Parathyroid adenoma (tissue), 2 donors: Measurements from ENCODE around the gene TNS3.

ENCODE experiments used
- H2AFZ ChIP-seq: fragments of 300-600 bp; sonication (generic); one replicate; pipeline ENCODE4 v1.7.0; 2017; ENCODE audit warnings: antibody characterized with exemption, mild to moderate bottlenecking
- H3K27ac ChIP-seq: fragments of 300-600 bp; sonication (generic); one replicate; pipeline ENCODE4 v1.7.0; 2017
- H3K27me3 ChIP-seq: fragments of 300-600 bp; sonication (generic); one replicate; pipeline ENCODE4 v1.7.0; 2017; ENCODE audit warnings: low read length; ENCODE audit not compliant: control insufficient read depth, insufficient read depth
- H3K36me3 ChIP-seq: fragments of 300-600 bp; sonication (generic); one replicate; pipeline ENCODE4 v1.7.0; 2017; ENCODE audit warnings: low read length; ENCODE audit not compliant: control insufficient read depth, insufficient read depth
- H3K4me1 ChIP-seq: fragments of 300-600 bp; sonication (generic); one replicate; pipeline ENCODE4 v1.7.0; 2017; ENCODE audit warnings: control low read depth
- H3K4me2 ChIP-seq: fragments of 300-600 bp; sonication (generic); one replicate; pipeline ENCODE4 v1.7.0; 2017; ENCODE audit warnings: low read length
- H3K4me3 ChIP-seq: fragments of 300-600 bp; sonication (generic); one replicate; pipeline ENCODE4 v1.7.0; 2017; ENCODE audit warnings: low read depth, low read length
- H3K79me2 ChIP-seq: fragments of 300-600 bp; sonication (generic); one replicate; pipeline ENCODE4 v1.7.0; 2017; ENCODE audit warnings: control low read depth
- H3K9ac ChIP-seq: fragments of 300-600 bp; sonication (generic); one replicate; pipeline ENCODE4 v1.7.0; 2017; ENCODE audit warnings: mild to moderate bottlenecking
- H3K9me3 ChIP-seq: fragments of 300-600 bp; sonication (generic); one replicate; pipeline ENCODE4 v1.7.0; 2017; ENCODE audit warnings: low read length; ENCODE audit not compliant: control insufficient read depth
- CTCF ChIP-seq: fragments of 300-600 bp; sonication (generic); IDR thresholded peaks from one replicate; pipeline ENCODE4 v1.7.0; 2017; ENCODE audit warnings: antibody characterized with exemption, mild to moderate bottlenecking
- donor health status: primary hyperparathyroidism.

The TNS3 gene

GRCh38 chr7:47385536-47386125 is 196.3 kb downstream of the TNS3 start:
- no peak for TF ChIP-seq CTCF
- Histone ChIP-seq H3K9me3 (no peaks in the 10 kb centered on the region), H2AFZ (no peak overlapping the region), H3K4me2 (no peak overlapping the region), H3K36me3 (no peaks in the 10 kb centered on the region), H3K79me2 (peaks cover 32% of the 10 kb centered on the region), H3K4me3 (no peak overlapping the region), H3K9ac (no peak overlapping the region), H3K27me3 (no peaks in the 10 kb centered on the region), H3K27ac (no peak overlapping the region), H3K4me1 (peaks cover 12% of the 10 kb centered on the region)

DNA sequence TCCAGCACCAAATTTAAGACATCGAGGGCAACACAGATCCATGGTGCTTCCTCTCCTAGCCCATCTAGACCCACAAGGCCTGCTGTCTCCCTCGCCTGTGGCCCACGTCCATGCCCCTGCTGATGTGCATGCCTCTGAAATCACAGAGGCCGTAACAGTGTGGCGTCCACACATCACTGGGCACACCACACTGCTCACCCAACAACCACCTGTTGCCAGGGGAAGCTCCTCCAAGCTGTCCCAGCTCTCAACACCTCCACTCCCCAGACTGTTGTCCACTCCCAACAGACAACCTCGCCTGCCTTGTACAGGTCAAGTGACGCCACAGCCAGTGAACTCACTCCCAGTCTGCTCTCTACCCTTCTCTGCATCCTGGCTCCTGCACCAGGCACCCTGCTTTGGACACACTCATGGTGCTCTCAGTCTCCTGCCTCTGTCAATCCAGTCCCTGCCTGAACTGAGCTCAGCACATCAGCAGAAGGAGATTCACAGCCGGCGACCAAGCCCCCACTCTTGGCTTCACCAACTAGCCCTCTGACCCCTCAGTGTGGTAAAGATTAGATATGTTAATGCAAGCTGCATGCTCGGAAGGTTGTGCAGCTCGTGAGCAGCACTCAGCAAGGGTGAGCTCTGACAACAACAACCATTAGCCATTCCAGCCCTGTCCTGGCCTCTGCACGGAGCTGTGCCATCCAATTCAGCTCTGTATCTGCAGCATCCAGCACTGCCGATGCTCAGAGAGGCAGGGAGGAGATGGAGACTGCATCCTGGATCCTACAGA is 197.0 kb downstream of the TNS3 start:
- no peak overlapping the region for H3K27ac ChIP-seq
- H3K79me2 ChIP-seq: peaks cover 25% of the 10 kb centered on the region
- H3K9ac ChIP-seq: no peak overlapping the region
- no peak overlapping the region for H2AFZ ChIP-seq
- H3K4me1 ChIP-seq: peaks cover 19% of the 10 kb centered on the region
- no peak overlapping the region for H3K4me2 ChIP-seq
- no peaks in the 10 kb centered on the region for H3K9me3 ChIP-seq
- H3K36me3 ChIP-seq: no peaks in the 10 kb centered on the region
- no peak for TF ChIP-seq CTCF
- no peaks in the 10 kb centered on the region for H3K27me3 ChIP-seq
- H3K4me3 ChIP-seq: no peak overlapping the region

DNA sequence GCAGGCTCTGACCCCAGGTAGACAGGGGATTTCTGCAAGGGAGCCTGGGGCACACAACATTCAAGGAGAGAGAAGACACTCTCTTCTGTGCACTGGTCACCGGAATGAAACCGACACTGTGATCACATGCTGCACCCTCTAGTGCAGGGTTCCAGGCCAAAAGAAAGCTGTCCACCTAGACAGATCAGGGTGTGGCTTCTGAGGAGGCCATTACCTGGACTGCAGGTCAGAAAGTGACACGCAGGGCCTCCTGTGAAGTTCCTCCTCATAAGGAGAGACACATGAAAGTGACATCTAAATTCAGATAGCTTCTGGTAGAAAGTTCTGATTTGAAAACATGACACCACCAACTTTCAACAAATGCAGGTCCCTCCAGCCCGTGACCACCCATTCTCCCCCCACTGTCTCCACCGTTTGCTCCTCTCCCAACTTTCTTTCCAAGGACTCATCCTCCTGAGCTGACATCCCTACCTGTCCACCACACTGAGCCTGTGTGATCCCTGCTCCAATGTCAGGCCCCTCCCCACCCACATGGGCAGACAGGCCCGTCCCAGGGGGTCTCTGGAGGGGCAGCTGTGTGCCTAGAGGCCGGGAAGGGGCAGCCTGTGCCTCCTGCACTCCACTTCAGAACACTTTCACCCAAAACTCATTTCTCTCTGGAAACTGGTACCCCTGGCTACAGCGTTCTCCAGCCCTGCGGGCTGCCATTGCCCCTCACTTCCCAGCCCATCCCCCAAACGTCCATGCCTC is 198.0 kb downstream of the TNS3 start:
- H3K4me2 ChIP-seq: no peak overlapping the region
- no peaks in the 10 kb centered on the region for H3K9me3 ChIP-seq
- H3K79me2 ChIP-seq: peaks cover 18% of the 10 kb centered on the region
- no peak overlapping the region for H3K4me3 ChIP-seq
- no peak overlapping the region for H3K27ac ChIP-seq
- no peaks in the 10 kb centered on the region for H3K36me3 ChIP-seq
- no peak for TF ChIP-seq CTCF
- no peak overlapping the region for H3K9ac ChIP-seq
- H3K4me1 ChIP-seq: peaks cover 24% of the 10 kb centered on the region
- H3K27me3 ChIP-seq: no peaks in the 10 kb centered on the region
- H2AFZ ChIP-seq: no peak overlapping the region

GRCh38 chr7:47383072-47383471 is 198.8 kb downstream of the TNS3 start:
- Histone ChIP-seq H3K79me2 (peaks cover 15% of the 10 kb centered on the region), H3K27me3 (no peaks in the 10 kb centered on the region)
- no peak for TF ChIP-seq CTCF

More at GRCh38 chr7:47383072-47383471, 198.8 kb downstream of the TNS3 start:
- H3K27ac ChIP-seq: no peak overlapping the region
- no peak overlapping the region for H2AFZ ChIP-seq
- H3K4me3 ChIP-seq: no peak overlapping the region
- H3K36me3 ChIP-seq: no peaks in the 10 kb centered on the region
- no peak overlapping the region for H3K9ac ChIP-seq
- no peak overlapping the region for H3K4me2 ChIP-seq
- peaks cover 24% of the 10 kb centered on the region for H3K4me1 ChIP-seq
- H3K9me3 ChIP-seq: no peaks in the 10 kb centered on the region
